Measurements from ENCODE around the gene GRK5.

GRK5 gene

GRCh38 chr10:119313024-119313423 lies 105.7 kb downstream of the GRK5 start:
- TF ChIP-seq ZFX (IDR thresholded peaks at IDR 0.05; ENCODE audit: borderline replicate concordance) (no peak), CTCF (IDR thresholded peaks at IDR 0.05) (no peak)
- no peak overlapping the region for H3K27ac ChIP-seq

GRCh38 chr10:119313644-119314043 lies 106.3 kb downstream of the GRK5 start:
- H3K27ac ChIP-seq: no peak overlapping the region
- no peak for TF ChIP-seq CTCF (IDR thresholded peaks at IDR 0.05)
- TF ChIP-seq ZFX (IDR thresholded peaks at IDR 0.05; ENCODE audit: borderline replicate concordance): no peak

GRCh38 chr10:119314061-119314460 lies 106.7 kb downstream of the GRK5 start:
- TF ChIP-seq CTCF (IDR thresholded peaks at IDR 0.05): no peak
- no peak for TF ChIP-seq ZFX (IDR thresholded peaks at IDR 0.05; ENCODE audit: borderline replicate concordance)
- no peak overlapping the region for H3K27ac ChIP-seq

GRCh38 chr10:119314486-119314885 lies 107.1 kb downstream of the GRK5 start:
- H3K27ac ChIP-seq: no peak overlapping the region

GRCh38 chr10:119315128-119316001 lies 108.0 kb downstream of the GRK5 start:
- no peak for TF ChIP-seq ZFX (IDR thresholded peaks at IDR 0.05; ENCODE audit: borderline replicate concordance)
- no peak for TF ChIP-seq CTCF (IDR thresholded peaks at IDR 0.05)
- H3K27ac ChIP-seq: no peak overlapping the region

More at GRCh38 chr10:119314486-119314885, 107.1 kb downstream of the GRK5 start:
- no peak for TF ChIP-seq ZFX (IDR thresholded peaks at IDR 0.05; ENCODE audit: borderline replicate concordance)
- TF ChIP-seq CTCF (IDR thresholded peaks at IDR 0.05): no peak

GRCh38 chr10:119316002-119316358 lies 108.6 kb downstream of the GRK5 start:
- H3K27ac ChIP-seq: no peak overlapping the region
- TF ChIP-seq ZFX (IDR thresholded peaks at IDR 0.05; ENCODE audit: borderline replicate concordance) (no peak), CTCF (IDR thresholded peaks at IDR 0.05) (no peak)

- no peak overlapping the region for H3K27ac ChIP-seq
- TF ChIP-seq ZFX (IDR thresholded peaks at IDR 0.05; ENCODE audit: borderline replicate concordance) (no peak), CTCF (IDR thresholded peaks at IDR 0.05) (no peak)
Observed at GRCh38 chr10:119316729-119317097, 109.3 kb downstream of the GRK5 start.
